ENCODE data around the gene MAPKAPK2.
"Not testable (repeated sequence)": the region's sequence is repeated elsewhere in the genome, so short reads cannot be mapped to it uniquely, and the experiment has no call there.

MAPKAPK2 gene

DNA sequence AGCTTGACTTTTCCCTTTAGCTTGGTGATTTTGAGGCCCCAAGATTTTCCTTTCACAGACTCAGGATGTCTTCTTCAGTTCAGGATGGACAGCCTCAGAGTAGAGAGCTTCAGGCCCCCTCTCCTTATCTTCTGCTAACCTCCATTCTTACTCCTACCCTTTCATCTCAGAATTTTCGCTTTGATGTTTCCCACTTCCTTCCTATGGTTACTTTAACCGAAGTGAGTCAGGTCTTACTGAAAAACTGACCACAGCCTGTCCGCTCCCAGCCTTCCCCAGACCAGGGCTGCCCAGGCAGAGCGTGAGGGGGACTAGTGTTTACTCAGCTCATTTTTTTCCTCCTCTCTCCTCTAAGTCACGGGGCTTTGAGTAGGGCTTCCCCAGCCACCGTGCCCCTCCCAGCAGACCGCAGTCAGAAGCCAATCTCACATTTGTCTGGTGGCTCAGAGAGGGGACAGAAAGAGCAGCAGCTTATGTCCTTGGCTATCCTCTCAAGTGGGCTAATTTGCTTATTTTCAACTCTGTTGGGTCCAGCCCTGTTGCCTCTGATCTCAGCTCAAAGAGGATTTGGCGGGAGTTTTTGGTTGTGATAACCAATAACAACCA, 81.6 kb downstream of the MAPKAPK2 start:
- Mint-ChIP-seq H3K4me3 (peak overlapping the region; percentile 54), H3K36me3 (ENCODE audit: low read depth) (no peaks in the 10 kb centered on the region), H3K27ac (peak overlapping the region; percentile 84), H3K27me3 (peaks cover 24% of the 10 kb centered on the region), H3K9me3 (peaks cover 6% of the 10 kb centered on the region), H3K4me1 (ENCODE audit: low read depth) (peaks cover 75% of the 10 kb centered on the region)

DNA sequence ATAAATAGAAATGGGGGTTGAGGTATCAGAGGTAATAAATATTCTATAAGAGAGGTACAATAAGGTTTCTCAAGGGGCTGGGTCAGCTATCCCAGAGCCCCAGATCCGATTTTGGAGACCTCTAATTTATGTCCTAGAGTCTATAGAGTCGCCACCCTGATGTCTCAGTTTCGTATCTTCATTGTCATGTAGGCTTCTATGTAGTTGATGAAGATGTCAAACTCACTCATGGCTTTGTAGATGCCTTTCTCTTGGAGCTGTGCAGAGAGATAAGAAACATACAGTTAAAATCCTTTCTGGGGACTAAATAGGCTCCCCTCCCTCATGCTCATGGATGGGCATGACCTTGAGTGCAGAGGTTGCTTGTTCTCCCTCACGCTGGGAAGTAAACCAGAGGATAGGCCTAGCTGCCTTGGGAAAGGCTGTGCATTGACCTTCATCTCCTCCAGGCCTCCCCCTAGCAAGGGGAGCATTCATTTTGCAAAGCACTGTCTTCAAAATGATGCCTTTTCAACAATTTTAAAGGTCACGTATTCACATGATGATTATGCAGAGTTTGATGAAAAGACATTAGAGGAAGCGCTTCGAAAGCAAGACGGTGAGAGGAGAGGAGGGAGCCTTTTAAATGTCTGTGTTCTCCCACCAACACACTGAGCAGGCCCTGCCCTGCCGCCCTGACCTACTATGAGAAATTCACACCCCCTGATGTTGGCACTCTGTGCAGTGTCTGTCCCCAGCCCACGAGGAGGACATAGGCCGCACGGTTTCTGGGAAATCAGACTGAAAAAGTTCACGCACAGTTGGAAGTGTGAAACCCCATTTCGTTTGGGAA, 84.0 kb downstream of the MAPKAPK2 start:
- Mint-ChIP-seq H3K9me3 (peaks cover 6% of the 10 kb centered on the region), H3K27ac (peak overlapping the region; percentile 66), H3K27me3 (peaks cover 27% of the 10 kb centered on the region), H3K36me3 (ENCODE audit: low read depth) (no peaks in the 10 kb centered on the region), H3K4me3 (peak overlapping the region; percentile 38), H3K4me1 (ENCODE audit: low read depth) (peaks cover 91% of the 10 kb centered on the region)

DNA sequence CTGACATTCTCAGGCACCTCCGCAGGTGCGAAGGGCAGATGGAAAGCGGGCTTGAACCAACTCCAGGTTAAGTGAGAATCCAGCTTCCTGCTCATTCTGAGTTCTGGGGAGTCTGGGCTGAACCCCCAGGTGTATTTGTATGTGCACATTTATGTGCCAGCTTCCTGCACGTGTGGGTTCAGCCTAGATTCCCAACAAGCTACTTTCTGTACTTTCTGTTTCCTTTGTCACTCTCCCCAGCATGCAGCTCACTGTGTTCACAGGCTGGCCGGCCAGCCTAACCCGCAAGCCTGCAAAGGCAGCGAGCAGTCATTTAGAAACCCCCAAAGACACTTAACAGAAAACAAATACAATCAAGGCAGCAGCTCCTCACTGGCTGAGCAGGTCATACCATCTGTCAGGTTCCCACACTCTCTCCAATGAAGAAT, 84.6 kb downstream of the MAPKAPK2 start:
- Mint-ChIP-seq H3K27me3 (peaks cover 21% of the 10 kb centered on the region), H3K36me3 (ENCODE audit: low read depth) (no peaks in the 10 kb centered on the region), H3K4me1 (ENCODE audit: low read depth) (peaks cover 92% of the 10 kb centered on the region), H3K9me3 (no peaks in the 10 kb centered on the region), H3K27ac (peak overlapping the region; percentile 66), H3K4me3 (peak overlapping the region; percentile 38)

DNA sequence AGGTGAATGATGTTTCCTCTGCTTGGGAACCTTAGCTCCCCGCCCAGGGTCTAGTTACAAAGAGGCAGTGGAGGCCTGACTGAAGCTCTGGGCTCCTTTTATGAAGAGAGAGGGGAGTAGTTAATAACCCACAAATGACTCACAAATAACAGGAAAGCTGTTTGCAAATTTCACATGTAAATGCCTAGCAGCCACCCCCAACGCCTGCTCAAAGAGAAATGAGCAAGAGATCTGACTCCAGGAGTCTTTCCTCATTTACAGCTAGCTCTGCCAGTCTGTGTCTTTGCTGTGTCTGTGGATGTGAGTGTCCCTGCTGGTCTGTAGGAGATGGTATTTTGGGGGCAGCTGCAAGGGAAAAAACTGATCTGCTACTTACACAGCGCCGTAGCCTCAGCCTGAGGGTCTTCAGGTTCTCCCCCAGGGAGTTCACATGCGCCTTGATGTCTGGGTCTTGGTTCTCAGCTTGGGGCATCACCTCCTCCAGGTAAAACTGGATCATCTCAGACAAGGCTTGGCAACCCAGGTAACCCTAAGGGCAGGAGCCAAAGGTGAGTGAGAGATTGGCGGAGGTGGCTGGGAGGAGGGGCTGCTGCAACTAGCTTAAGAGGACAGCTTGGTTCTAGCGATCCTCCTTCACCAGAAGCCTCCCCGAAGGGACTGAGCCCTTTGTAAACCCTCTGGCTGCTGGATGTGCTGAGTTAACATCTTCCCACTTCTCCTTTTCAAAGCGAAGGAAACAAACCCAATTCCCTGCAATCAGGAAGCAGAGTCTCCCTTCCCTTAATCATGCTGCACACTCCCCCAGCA, 86.0 kb downstream of the MAPKAPK2 start, which contains the start of gene IL19:
Gene IL19 (plus strand): TSS at position 243 of the 807 bp plus-strand sequence. CDS start 65,890 bp downstream, outside the sequence.
- Mint-ChIP-seq H3K36me3 (ENCODE audit: low read depth) (no peaks in the 10 kb centered on the region), H3K27me3 (peaks cover 22% of the 10 kb centered on the region), H3K27ac (no peak within 1 kb of the TSS), H3K4me1 (ENCODE audit: low read depth) (peaks cover 88% of the 10 kb centered on the region), H3K4me3 (peak within 1 kb of the TSS; percentile 59), H3K9me3 (no peaks in the 10 kb centered on the region)

DNA sequence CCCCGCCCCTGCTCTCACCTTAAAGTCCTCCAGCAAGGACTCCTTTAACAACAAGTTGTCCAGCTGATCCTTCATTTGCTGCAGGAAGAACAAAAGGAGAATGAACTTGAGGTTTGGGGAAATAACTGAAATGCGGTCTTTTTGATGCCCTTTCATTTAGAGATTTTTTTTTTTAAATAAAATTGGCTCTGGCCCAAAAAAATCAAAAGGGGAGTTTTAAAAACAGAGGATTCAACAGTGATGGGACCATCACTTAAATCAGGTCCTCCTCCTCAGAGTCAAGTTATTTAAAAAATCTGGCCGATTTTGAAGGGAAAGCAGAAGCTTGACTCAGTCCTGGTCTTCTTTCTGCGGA, 86.6 kb downstream of the MAPKAPK2 start:
- Mint-ChIP-seq H3K27ac (no peak overlapping the region), H3K27me3 (peaks cover 22% of the 10 kb centered on the region), H3K9me3 (no peaks in the 10 kb centered on the region), H3K36me3 (ENCODE audit: low read depth) (no peaks in the 10 kb centered on the region), H3K4me1 (ENCODE audit: low read depth) (peaks cover 82% of the 10 kb centered on the region), H3K4me3 (peak overlapping the region; percentile 59)

DNA sequence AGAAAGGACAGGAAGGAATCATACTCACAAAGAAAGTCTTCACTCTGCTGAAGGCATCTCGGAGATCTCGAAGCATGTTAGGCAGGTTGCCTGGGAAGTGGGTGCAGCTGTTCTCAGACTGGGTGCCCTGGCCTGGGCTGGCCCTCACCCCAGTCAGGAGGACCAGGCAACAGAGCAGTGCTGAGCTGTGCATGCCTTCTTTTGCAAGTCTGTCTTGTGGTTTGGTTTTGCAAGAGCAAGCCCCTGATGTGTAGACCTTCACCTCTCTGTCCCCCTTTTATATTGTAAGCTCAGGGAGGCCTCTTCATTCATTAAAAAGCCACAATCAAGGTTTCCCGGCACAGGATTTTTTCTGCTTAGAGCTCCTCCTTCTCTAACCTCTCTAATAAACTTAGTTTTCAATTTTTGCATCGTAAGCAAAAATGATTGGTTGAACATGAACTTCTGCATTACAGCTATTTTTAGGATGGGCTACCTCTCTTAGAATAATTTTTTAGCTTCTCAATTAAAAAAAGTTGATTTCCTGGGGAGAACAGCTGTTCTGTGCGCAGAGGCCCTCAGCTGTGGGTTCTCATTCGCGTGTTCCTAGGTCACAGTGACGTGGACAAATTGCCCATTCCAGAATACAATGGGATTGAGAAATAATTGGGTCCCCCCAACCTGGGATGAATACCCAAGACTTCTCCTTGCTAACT, 87.7 kb downstream of the MAPKAPK2 start, which contains the start of gene IL10:
Gene IL10 (minus strand): TSS at position 252 of the 695 bp plus-strand sequence. CDS start 59 bp downstream, at position 193.
- H3K4me1 Mint-ChIP-seq (ENCODE audit: low read depth), result peaks cover 71% of the 10 kb centered on the region
- no peak within 1 kb of the TSS for H3K27ac Mint-ChIP-seq
- H3K9me3 Mint-ChIP-seq, result no peaks in the 10 kb centered on the region
- H3K4me3 Mint-ChIP-seq, result peak within 1 kb of the TSS; percentile 2
- H3K36me3 Mint-ChIP-seq (ENCODE audit: low read depth), result no peaks in the 10 kb centered on the region
- H3K27me3 Mint-ChIP-seq, result peaks cover 22% of the 10 kb centered on the region

DNA sequence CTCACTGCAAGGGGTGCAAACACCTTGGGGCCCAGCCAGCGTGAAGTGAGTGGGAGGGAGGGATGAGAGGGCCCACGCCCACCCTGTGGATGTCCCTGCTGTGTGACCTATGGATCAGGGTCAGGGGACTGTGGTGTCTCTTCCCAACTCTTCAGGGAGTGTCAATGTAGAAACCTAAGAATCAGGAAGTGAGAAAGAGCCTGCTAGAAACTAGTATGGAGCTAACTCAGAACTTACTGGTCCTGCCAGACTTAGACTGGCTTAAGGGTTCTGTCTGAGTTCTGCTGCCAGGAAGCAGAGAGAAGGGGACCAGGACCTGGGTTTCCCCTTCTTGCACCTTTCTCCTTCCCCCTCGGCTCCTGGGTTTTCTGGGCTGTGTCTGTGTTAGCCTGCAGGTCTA, 89.4 kb downstream of the MAPKAPK2 start:
- no peaks in the 10 kb centered on the region for H3K36me3 Mint-ChIP-seq (ENCODE audit: low read depth)
- peaks cover 56% of the 10 kb centered on the region for H3K4me1 Mint-ChIP-seq (ENCODE audit: low read depth)
- no peaks in the 10 kb centered on the region for H3K9me3 Mint-ChIP-seq
- peaks cover 22% of the 10 kb centered on the region for H3K27me3 Mint-ChIP-seq
- H3K27ac Mint-ChIP-seq, result no peak overlapping the region
- H3K4me3 Mint-ChIP-seq, result no peak overlapping the region

DNA sequence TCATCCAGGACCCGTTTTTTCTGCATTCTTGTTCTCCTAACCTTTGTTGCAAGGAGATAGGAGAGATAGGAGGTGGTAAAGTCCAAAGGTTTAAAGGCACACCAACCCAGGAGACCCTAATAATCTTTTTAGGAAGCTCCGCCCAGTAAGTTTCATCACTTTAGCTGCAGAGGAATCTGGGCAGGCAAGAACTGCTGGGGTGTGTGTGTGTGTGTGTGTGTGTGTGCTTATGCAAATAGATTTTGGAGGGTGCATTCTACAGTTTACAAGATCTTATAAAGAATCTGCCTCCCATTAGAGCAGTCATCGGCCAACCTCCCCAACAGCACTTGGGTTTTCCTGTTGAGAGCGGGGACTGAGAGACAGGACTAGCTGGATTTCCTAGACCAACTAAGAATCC, 91.5 kb downstream of the MAPKAPK2 start:
- H3K27me3 Mint-ChIP-seq, result peaks cover 12% of the 10 kb centered on the region
- no peak overlapping the region for H3K4me3 Mint-ChIP-seq
- peaks cover 35% of the 10 kb centered on the region for H3K4me1 Mint-ChIP-seq (ENCODE audit: low read depth)
- no peaks in the 10 kb centered on the region for H3K36me3 Mint-ChIP-seq (ENCODE audit: low read depth)
- no peak overlapping the region for H3K27ac Mint-ChIP-seq
- H3K9me3 Mint-ChIP-seq, result no peaks in the 10 kb centered on the region

DNA sequence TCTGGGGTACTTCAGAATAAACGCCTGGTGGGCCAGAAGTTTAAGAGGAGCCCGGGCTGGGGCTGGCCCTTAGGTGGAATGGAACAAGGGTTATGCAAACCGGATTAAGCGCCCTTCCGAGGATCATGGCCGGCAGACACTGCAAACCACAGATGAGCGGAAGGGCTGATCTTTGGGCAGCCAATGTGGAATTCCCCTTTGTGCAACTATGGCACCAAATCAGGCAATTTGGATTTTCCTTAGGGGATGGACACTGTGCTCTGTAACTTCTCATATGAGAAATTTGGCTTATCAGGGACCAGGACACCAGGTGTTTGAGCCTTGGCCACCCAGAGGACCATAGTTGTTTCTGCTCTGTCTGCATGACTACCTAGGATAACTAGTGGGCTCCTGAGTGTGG, 93.3 kb downstream of the MAPKAPK2 start:
- Mint-ChIP-seq H3K36me3 (ENCODE audit: low read depth) (no peaks in the 10 kb centered on the region), H3K4me1 (ENCODE audit: low read depth) (peaks cover 33% of the 10 kb centered on the region), H3K9me3 (no peaks in the 10 kb centered on the region), H3K4me3 (no peak overlapping the region), H3K27ac (no peak overlapping the region), H3K27me3 (peaks cover 4% of the 10 kb centered on the region)

DNA sequence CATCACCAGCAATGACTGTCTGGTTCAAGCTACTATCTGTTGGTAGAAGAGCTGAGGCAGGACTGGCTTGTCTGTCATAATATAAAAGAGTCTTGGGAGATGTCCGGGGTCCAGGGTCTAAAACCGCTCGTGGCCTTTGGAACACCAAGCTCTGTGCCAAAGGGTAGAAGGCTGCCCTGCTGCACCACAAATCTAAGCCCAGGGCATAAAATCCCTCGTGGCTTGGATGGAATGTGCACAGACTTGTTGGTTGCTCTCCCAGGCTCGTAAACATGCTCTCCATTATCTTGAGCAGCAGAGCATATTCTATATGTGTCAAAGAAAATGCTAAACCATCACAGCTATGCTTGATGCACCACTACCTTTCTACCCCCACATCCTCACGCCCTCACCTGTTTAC, 94.2 kb downstream of the MAPKAPK2 start:
- peaks cover 34% of the 10 kb centered on the region for H3K4me1 Mint-ChIP-seq (ENCODE audit: low read depth)
- H3K9me3 Mint-ChIP-seq, result not testable (repeated sequence)

DNA sequence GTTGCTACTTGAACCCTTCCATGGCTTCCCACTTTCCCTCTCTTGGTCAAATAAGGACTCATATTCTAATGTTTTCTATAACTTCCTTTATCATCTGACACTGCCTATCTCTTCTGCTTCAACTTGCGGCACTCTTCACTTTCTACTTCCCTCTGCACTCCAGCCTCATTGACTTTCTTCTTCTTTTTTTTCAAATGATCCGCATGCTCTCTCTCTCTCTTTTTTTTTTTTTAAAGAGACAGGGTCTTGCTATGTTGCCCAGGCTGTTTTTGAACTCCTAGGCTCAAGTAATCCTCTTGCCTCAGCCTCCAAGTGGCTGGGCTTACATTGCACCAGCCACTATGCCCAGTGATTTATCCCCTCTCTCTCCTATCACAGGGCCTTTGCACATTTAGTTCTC, 94.9 kb downstream of the MAPKAPK2 start:
- peaks cover 34% of the 10 kb centered on the region for H3K4me1 Mint-ChIP-seq (ENCODE audit: low read depth)
- H3K9me3 Mint-ChIP-seq, result no peaks in the 10 kb centered on the region
- no peaks in the 10 kb centered on the region for H3K36me3 Mint-ChIP-seq (ENCODE audit: low read depth)

More for the DNA sequence above, 94.2 kb downstream of the MAPKAPK2 start:
- H3K4me3 Mint-ChIP-seq; H3K27ac Mint-ChIP-seq; H3K36me3 Mint-ChIP-seq (ENCODE audit: low read depth); H3K27me3 Mint-ChIP-seq: not testable (repeated sequence)

DNA sequence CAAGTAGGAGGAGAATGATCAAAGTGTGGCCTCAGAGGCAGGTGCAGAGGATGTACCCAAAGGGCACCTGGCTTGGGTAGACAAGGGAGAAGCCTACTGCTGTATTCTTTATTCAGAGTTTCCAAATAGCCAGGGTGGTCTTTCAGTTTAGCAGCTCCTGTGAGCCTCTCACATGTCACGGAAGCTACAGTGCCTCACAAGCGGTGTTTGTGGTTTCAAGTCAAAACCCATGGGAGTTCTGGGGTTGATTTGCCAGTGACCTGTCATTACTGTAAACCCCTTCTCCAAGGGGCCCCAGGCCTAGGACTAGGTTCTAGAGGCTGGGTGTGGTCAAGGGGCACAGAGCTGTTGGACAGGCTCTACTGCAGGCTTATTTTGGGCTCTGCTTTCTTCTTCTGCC, 97.7 kb downstream of the MAPKAPK2 start:
- Mint-ChIP-seq H3K4me1 (ENCODE audit: low read depth) (peaks cover 59% of the 10 kb centered on the region), H3K36me3 (ENCODE audit: low read depth) (no peaks in the 10 kb centered on the region), H3K4me3 (no peak overlapping the region), H3K9me3 (no peaks in the 10 kb centered on the region), H3K27ac (peak overlapping the region; percentile 65), H3K27me3 (peaks cover 5% of the 10 kb centered on the region)

More for the DNA sequence above, 94.9 kb downstream of the MAPKAPK2 start:
- peaks cover 2% of the 10 kb centered on the region for H3K27me3 Mint-ChIP-seq
- H3K4me3 Mint-ChIP-seq, result no peak overlapping the region
- H3K27ac Mint-ChIP-seq, result no peak overlapping the region

DNA sequence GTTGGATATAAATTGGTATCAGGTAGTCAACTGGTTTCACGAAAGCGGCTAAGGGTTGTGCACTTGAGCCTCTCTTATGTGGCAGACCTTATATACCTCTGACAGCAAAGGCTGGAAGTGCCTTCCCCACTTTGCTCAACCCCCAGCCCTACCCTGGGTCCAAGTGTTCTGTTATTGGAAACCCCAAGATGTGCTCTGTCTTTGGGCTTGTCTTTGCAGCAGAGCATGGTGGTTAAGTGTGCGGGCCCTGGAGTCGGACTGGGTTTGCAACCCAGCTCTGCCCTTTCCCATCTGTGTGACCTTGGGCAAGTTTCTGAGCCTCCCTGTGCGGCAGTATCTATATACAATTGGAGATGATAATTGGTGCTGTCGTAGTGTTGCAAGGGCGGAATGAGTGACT, 98.8 kb downstream of the MAPKAPK2 start:
- Mint-ChIP-seq H3K9me3 (no peaks in the 10 kb centered on the region), H3K4me3 (no peak overlapping the region), H3K27ac (peak overlapping the region; percentile 87), H3K4me1 (ENCODE audit: low read depth) (peaks cover 68% of the 10 kb centered on the region), H3K36me3 (ENCODE audit: low read depth) (no peaks in the 10 kb centered on the region), H3K27me3 (peaks cover 9% of the 10 kb centered on the region)
